Lower leg skin (tissue), 3 donors: ENCODE data around the gene ANKRD18B.
"Not testable (repeated sequence)": the region's sequence is repeated elsewhere in the genome, so short reads cannot be mapped to it uniquely, and the experiment has no call there.

Experiments used
- POLR2A ChIP-seq, 2 donors: fragments of 450-650 bp; IDR thresholded peaks; one replicate each; pipeline ENCODE4 v1.6.1; 2016 to 2017; ENCODE audit warnings: antibody characterized with exemption in 2 of 2, mild to moderate bottlenecking in 1 of 2, moderate library complexity in 1 of 2
- TF ChIP-seq, protein P1 (sequence below), 3 donors: fragments of 450-650 bp; IDR thresholded peaks; one replicate each; pipeline ENCODE4 v1.5.1; 2016; ENCODE audit warnings: antibody characterized with exemption in 3 of 3, mild to moderate bottlenecking in 3 of 3, moderate library complexity in 2 of 3

DNA sequence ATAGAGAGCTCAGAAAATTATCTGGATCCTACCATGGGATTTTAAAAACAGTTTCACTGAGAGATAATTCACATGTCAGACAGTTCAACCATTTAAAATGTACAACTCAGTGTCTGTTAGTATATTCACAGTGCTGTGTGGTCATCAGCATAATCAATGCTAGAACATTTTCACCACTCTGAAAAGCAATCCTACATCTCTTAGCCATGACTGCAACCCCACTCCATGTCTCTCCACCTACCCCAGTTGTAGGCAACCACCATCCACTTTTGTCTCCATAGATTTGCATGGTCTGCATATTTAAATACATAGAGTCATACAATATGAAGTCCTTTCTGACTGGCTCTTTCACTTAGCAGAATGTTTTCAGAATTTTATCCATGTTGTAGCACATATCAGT is 27.1 kb downstream of the ANKRD18B start:
- TF ChIP-seq, protein P1, sequence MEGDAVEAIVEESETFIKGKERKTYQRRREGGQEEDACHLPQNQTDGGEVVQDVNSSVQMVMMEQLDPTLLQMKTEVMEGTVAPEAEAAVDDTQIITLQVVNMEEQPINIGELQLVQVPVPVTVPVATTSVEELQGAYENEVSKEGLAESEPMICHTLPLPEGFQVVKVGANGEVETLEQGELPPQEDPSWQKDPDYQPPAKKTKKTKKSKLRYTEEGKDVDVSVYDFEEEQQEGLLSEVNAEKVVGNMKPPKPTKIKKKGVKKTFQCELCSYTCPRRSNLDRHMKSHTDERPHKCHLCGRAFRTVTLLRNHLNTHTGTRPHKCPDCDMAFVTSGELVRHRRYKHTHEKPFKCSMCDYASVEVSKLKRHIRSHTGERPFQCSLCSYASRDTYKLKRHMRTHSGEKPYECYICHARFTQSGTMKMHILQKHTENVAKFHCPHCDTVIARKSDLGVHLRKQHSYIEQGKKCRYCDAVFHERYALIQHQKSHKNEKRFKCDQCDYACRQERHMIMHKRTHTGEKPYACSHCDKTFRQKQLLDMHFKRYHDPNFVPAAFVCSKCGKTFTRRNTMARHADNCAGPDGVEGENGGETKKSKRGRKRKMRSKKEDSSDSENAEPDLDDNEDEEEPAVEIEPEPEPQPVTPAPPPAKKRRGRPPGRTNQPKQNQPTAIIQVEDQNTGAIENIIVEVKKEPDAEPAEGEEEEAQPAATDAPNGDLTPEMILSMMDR (IDR thresholded peaks at IDR 0.05), result not testable (repeated sequence)
- not testable (repeated sequence) for TF ChIP-seq POLR2A (IDR thresholded peaks at IDR 0.05)
